Mesenchymal stem cell (in vitro differentiated cells and primary cell): ENCODE measurements around the gene EGFL6.
A peak's percentile ranks its signal among the peaks of the same experiment; 100 is the strongest.
"Not testable (repeated sequence)": the region's sequence is repeated elsewhere in the genome, so short reads cannot be mapped to it uniquely, and the experiment has no call there.

ENCODE experiments used
- DNase-seq: peaks from one replicate; pipeline ENCODE4 v3.0.0-alpha.2; 2013
- H2AFZ ChIP-seq: one replicate; pipeline ENCODE4 v1.6.1; 2013; ENCODE audit warnings: low read depth, mild to moderate bottlenecking, control low read depth, inconsistent platforms, low read length, moderate library complexity
- H2AK5ac ChIP-seq: 2 replicates; pipeline ENCODE4 v1.6.1; 2013; ENCODE audit warnings: low read length, moderate library complexity, mild to moderate bottlenecking, inconsistent platforms; ENCODE audit not compliant: severe bottlenecking
- H2BK120ac ChIP-seq: one replicate; pipeline ENCODE4 v1.6.1; 2013; ENCODE audit warnings: low read depth, mild to moderate bottlenecking, inconsistent platforms, low read length, moderate library complexity
- H2BK12ac ChIP-seq, 2 experiments: one replicate each; pipeline ENCODE4 v1.6.1; 2013; ENCODE audit warnings: inconsistent platforms in 2 of 2, low read length in 2 of 2, mild to moderate bottlenecking in 2 of 2, moderate library complexity in 2 of 2, control low read depth in 1 of 2
- H2BK15ac ChIP-seq: one replicate; pipeline ENCODE4 v1.6.1; 2013; ENCODE audit warnings: mild to moderate bottlenecking, low read depth, inconsistent platforms; ENCODE audit not compliant: poor library complexity, severe bottlenecking
- H2BK5ac ChIP-seq: 2 replicates; pipeline ENCODE4 v1.6.1; 2013; ENCODE audit warnings: low read depth, mild to moderate bottlenecking, low read length, control low read depth, inconsistent platforms; ENCODE audit not compliant: poor library complexity, severe bottlenecking
- H3K14ac ChIP-seq, 2 experiments: one replicate each; pipeline ENCODE4 v1.6.1; 2013; ENCODE audit warnings: inconsistent platforms in 2 of 2, low read length in 2 of 2, control low read depth in 1 of 2, mild to moderate bottlenecking in 1 of 2, moderate library complexity in 1 of 2
- H3K18ac ChIP-seq, 2 experiments: one replicate each; pipeline ENCODE4 v1.6.1; 2013; ENCODE audit warnings: inconsistent platforms in 2 of 2, low read length in 2 of 2, control low read depth in 1 of 2, low read depth in 1 of 2, mild to moderate bottlenecking in 1 of 2
- H3K23ac ChIP-seq, 2 experiments: one replicate each; pipeline ENCODE4 v1.6.1; 2013; ENCODE audit warnings: inconsistent platforms in 2 of 2, low read length in 2 of 2, mild to moderate bottlenecking in 2 of 2, moderate library complexity in 2 of 2, control low read depth in 1 of 2
- H3K27ac ChIP-seq: 2 replicates; pipeline ENCODE4 v1.5.1; 2013; ENCODE audit warnings: mild to moderate bottlenecking, moderate library complexity, low read length, control low read depth, inconsistent platforms; ENCODE audit not compliant: poor library complexity, severe bottlenecking
- H3K27me3 ChIP-seq, 2 experiments: 2 replicates each; pipeline versions ENCODE4 v1.6.1 to v1.7.0; 2013; ENCODE audit warnings: low read length in 2 of 2, mild to moderate bottlenecking in 2 of 2, moderate library complexity in 2 of 2, control low read depth in 1 of 2, inconsistent platforms in 1 of 2; ENCODE audit not compliant: control insufficient read depth in 1 of 2, insufficient read depth in 1 of 2
- H3K36me3 ChIP-seq, 2 experiments: 2 replicates each; pipeline versions ENCODE4 v1.6.1 to v1.7.0; 2013; ENCODE audit warnings: low read length in 2 of 2, control low read depth in 1 of 2, inconsistent platforms in 1 of 2, low read depth in 1 of 2, mild to moderate bottlenecking in 1 of 2; ENCODE audit not compliant: insufficient read depth in 2 of 2, control insufficient read depth in 1 of 2
- H3K4ac ChIP-seq, 2 experiments: one replicate each; pipeline ENCODE4 v1.6.1; 2013; ENCODE audit warnings: inconsistent platforms in 2 of 2, low read length in 2 of 2, mild to moderate bottlenecking in 2 of 2, moderate library complexity in 2 of 2, control low read depth in 1 of 2, low read depth in 1 of 2
- H3K4me1 ChIP-seq: 2 replicates; pipeline ENCODE4 v1.6.1; 2013; ENCODE audit warnings: low read depth, low read length, control low read depth; ENCODE audit not compliant: control insufficient read depth, insufficient read depth
- H3K4me2 ChIP-seq: 2 replicates; pipeline ENCODE4 v1.6.1; 2013; ENCODE audit warnings: low read length, mild to moderate bottlenecking, inconsistent platforms; ENCODE audit not compliant: poor library complexity, severe bottlenecking
- H3K4me3 ChIP-seq, 2 experiments: 2 replicates each; pipeline versions ENCODE4 v1.5.1 to v1.7.0; 2013; ENCODE audit warnings: low read length in 2 of 2, mild to moderate bottlenecking in 2 of 2, control low read depth in 1 of 2, low read depth in 1 of 2; ENCODE audit not compliant: insufficient read depth in 1 of 2
- H3K79me1 ChIP-seq: replicated peaks from 2 replicates; pipeline ENCODE4 v1.6.1; 2013; ENCODE audit warnings: mild to moderate bottlenecking, control low read depth, low read length, inconsistent platforms; ENCODE audit not compliant: poor library complexity, severe bottlenecking
- H3K9ac ChIP-seq: 2 replicates; pipeline ENCODE4 v1.7.0; 2013; ENCODE audit warnings: mild to moderate bottlenecking, low read length, moderate library complexity
- H3K9me3 ChIP-seq: 2 replicates; pipeline ENCODE4 v1.7.0; 2013; ENCODE audit warnings: mild to moderate bottlenecking, low read length; ENCODE audit not compliant: control insufficient read depth
- H4K8ac ChIP-seq: one replicate; pipeline ENCODE4 v1.6.1; 2013; ENCODE audit warnings: inconsistent platforms, mild to moderate bottlenecking, low read length, moderate library complexity
- H4K91ac ChIP-seq: one replicate; pipeline ENCODE4 v1.6.1; 2013; ENCODE audit warnings: mild to moderate bottlenecking, low read length, inconsistent platforms
- WGBS: methylation state at CpG from one replicate; pipeline ENCODE4 v1.1.7; 2013; ENCODE audit warnings: mixed read lengths; 5-methylcytosine and 5-hydroxymethylcytosine counted together

EGFL6 gene

GRCh38 chrX:13641684-13642083 lies 72.3 kb downstream of the EGFL6 start:
- H2BK120ac ChIP-seq, H2AFZ ChIP-seq, H2BK5ac ChIP-seq, DNase-seq, H3K4me2 ChIP-seq, H2BK15ac ChIP-seq, H2AK5ac ChIP-seq, H3K36me3 ChIP-seq, H3K4me1 ChIP-seq, H3K4me3 ChIP-seq, H3K9ac ChIP-seq, H3K18ac ChIP-seq, H3K14ac ChIP-seq, H3K4ac ChIP-seq, H4K8ac ChIP-seq, H3K79me1 ChIP-seq, H2BK12ac ChIP-seq, H3K27ac ChIP-seq, H4K91ac ChIP-seq, H3K23ac ChIP-seq: not testable (repeated sequence)
- WGBS: no CpG with 5 or more reads among the region's 4 CpGs
- Histone ChIP-seq H3K9me3 (peaks cover 15% of the 10 kb centered on the region), H3K27me3 (peaks cover 0 to 38% of the 10 kb centered on the region in 2 experiments)

- H3K4me3 ChIP-seq: no peak overlapping the region
- no peak overlapping the region for H2BK120ac ChIP-seq
- no peak overlapping the region for H2BK12ac ChIP-seq
- H3K9me3 ChIP-seq: no peaks in the 10 kb centered on the region
- no peak overlapping the region for H3K14ac ChIP-seq
- H2AFZ ChIP-seq: no peak overlapping the region
- no peak overlapping the region for H2BK15ac ChIP-seq
- WGBS: 80% methylated on average over 4 of the region's 9 CpGs
- H3K27ac ChIP-seq: no peak overlapping the region
- H3K79me1 ChIP-seq: no peaks in the 10 kb centered on the region
- H3K27me3 ChIP-seq: peaks cover 0 to 51% of the 10 kb centered on the region in 2 experiments
- H3K23ac ChIP-seq: no peak overlapping the region
- H2BK5ac ChIP-seq: no peak overlapping the region
- H3K4ac ChIP-seq: no peak overlapping the region
- H4K91ac ChIP-seq: no peak overlapping the region
- no peak for DNase-seq
- peak overlapping the region in 1 of 2 experiments; percentile 12 for H3K18ac ChIP-seq
- no peak overlapping the region for H3K4me2 ChIP-seq
- H3K4me1 ChIP-seq: peaks cover 2% of the 10 kb centered on the region
- no peaks in the 10 kb centered on the region for H3K36me3 ChIP-seq
- H3K9ac ChIP-seq: peak overlapping the region; percentile 61
- no peak overlapping the region for H2AK5ac ChIP-seq
- peak overlapping the region; percentile 54 for H4K8ac ChIP-seq
These were observed 76.2 kb downstream of the EGFL6 start for GRCh38 chrX:13645464-13646153.

GRCh38 chrX:13646154-13646549 lies 76.8 kb downstream of the EGFL6 start:
- H2AK5ac ChIP-seq: no peak overlapping the region

GRCh38 chrX:13647709-13648212 lies 78.4 kb downstream of the EGFL6 start:
- H3K36me3 ChIP-seq: no peaks in the 10 kb centered on the region

More at GRCh38 chrX:13646154-13646549, 76.8 kb downstream of the EGFL6 start:
- H3K36me3 ChIP-seq: no peaks in the 10 kb centered on the region
- H2AFZ ChIP-seq: no peak overlapping the region
- 51% methylated on average over 2 of the region's 3 CpGs for WGBS
- H3K79me1 ChIP-seq: no peaks in the 10 kb centered on the region
- H3K9me3 ChIP-seq: no peaks in the 10 kb centered on the region
- H2BK12ac ChIP-seq: no peak overlapping the region
- H2BK120ac ChIP-seq: no peak overlapping the region
- H2BK5ac ChIP-seq: no peak overlapping the region
- DNase-seq: peak; percentile 64
- no peak overlapping the region for H3K23ac ChIP-seq
- H3K14ac ChIP-seq: no peak overlapping the region
- no peak overlapping the region for H3K27ac ChIP-seq
- peaks cover 0 to 51% of the 10 kb centered on the region in 2 experiments for H3K27me3 ChIP-seq
- no peak overlapping the region for H3K18ac ChIP-seq
- H2BK15ac ChIP-seq: no peak overlapping the region
- peaks cover 2% of the 10 kb centered on the region for H3K4me1 ChIP-seq
- no peak overlapping the region for H4K91ac ChIP-seq
- no peak overlapping the region for H3K4me3 ChIP-seq
- H3K9ac ChIP-seq: peak overlapping the region; percentile 61
- no peak overlapping the region for H3K4ac ChIP-seq
- no peak overlapping the region for H3K4me2 ChIP-seq
- H4K8ac ChIP-seq: no peak overlapping the region

More at GRCh38 chrX:13647709-13648212, 78.4 kb downstream of the EGFL6 start:
- H3K9me3 ChIP-seq: no peaks in the 10 kb centered on the region
- peak overlapping the region; percentile 21 to 40 for H3K18ac ChIP-seq
- H3K4me3 ChIP-seq: no peak overlapping the region
- peak overlapping the region; percentile 54 to 72 for H2BK12ac ChIP-seq
- DNase-seq: peak; percentile 86
- H3K14ac ChIP-seq: no peak overlapping the region
- H2BK120ac ChIP-seq: no peak overlapping the region
- H2BK15ac ChIP-seq: no peak overlapping the region
- H3K79me1 ChIP-seq: no peaks in the 10 kb centered on the region
- H3K27me3 ChIP-seq: peaks cover 0 to 51% of the 10 kb centered on the region in 2 experiments
- no peak overlapping the region for H2BK5ac ChIP-seq
- H3K27ac ChIP-seq: peak overlapping the region; percentile 40
- peak overlapping the region; percentile 47 for H3K9ac ChIP-seq
- peaks cover 2% of the 10 kb centered on the region for H3K4me1 ChIP-seq
- H2AFZ ChIP-seq: no peak overlapping the region
- no peak overlapping the region for H4K91ac ChIP-seq
- H2AK5ac ChIP-seq: no peak overlapping the region
- H3K23ac ChIP-seq: no peak overlapping the region
- H3K4ac ChIP-seq: no peak overlapping the region
- 12% methylated on average over 7 of the region's 8 CpGs for WGBS
- H3K4me2 ChIP-seq: no peak overlapping the region
- H4K8ac ChIP-seq: no peak overlapping the region
